Measurements from ENCODE around the gene CDK19.
"Not testable (repeated sequence)": the region's sequence is repeated elsewhere in the genome, so short reads cannot be mapped to it uniquely, and the experiment has no call there.

The CDK19 gene

GRCh38 chr6:110769923-110770322 is 45.3 kb downstream of the CDK19 start (continued):
- TF ChIP-seq TSHZ2 (CRISPR knock-in tag; IDR thresholded peaks at IDR 0.05), result no peak
- no peak for TF ChIP-seq ZNF8 (CRISPR knock-in tag; IDR thresholded peaks at IDR 0.05)
- no peak for TF ChIP-seq TOX (CRISPR knock-in tag; IDR thresholded peaks at IDR 0.05; ENCODE audit: borderline replicate concordance)
- no peak for TF ChIP-seq SNAI2 (CRISPR knock-in tag; IDR thresholded peaks at IDR 0.05)
- TF ChIP-seq, protein P1, sequence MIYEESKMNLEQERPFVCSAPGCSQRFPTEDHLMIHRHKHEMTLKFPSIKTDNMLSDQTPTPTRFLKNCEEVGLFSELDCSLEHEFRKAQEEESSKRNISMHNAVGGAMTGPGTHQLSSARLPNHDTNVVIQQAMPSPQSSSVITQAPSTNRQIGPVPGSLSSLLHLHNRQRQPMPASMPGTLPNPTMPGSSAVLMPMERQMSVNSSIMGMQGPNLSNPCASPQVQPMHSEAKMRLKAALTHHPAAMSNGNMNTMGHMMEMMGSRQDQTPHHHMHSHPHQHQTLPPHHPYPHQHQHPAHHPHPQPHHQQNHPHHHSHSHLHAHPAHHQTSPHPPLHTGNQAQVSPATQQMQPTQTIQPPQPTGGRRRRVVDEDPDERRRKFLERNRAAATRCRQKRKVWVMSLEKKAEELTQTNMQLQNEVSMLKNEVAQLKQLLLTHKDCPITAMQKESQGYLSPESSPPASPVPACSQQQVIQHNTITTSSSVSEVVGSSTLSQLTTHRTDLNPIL (CRISPR knock-in tag; IDR thresholded peaks at IDR 0.05; ENCODE audit: low read depth), result no peak
- TF ChIP-seq ARNTL (CRISPR knock-in tag; IDR thresholded peaks at IDR 0.05; ENCODE audit: borderline replicate concordance, low read depth), result no peak
- no peak for TF ChIP-seq TCF4 (CRISPR knock-in tag; IDR thresholded peaks at IDR 0.05; ENCODE audit: borderline replicate concordance)
- TF ChIP-seq OSR1 (CRISPR knock-in tag; IDR thresholded peaks at IDR 0.05), result no peak
- TF ChIP-seq BACH2 (CRISPR knock-in tag; IDR thresholded peaks at IDR 0.05; ENCODE audit: borderline replicate concordance), result no peak
- no peak for TF ChIP-seq ZC3H10 (CRISPR knock-in tag; IDR thresholded peaks at IDR 0.05)
- TF ChIP-seq CSDC2 (CRISPR knock-in tag; IDR thresholded peaks at IDR 0.05), result no peak

DNA sequence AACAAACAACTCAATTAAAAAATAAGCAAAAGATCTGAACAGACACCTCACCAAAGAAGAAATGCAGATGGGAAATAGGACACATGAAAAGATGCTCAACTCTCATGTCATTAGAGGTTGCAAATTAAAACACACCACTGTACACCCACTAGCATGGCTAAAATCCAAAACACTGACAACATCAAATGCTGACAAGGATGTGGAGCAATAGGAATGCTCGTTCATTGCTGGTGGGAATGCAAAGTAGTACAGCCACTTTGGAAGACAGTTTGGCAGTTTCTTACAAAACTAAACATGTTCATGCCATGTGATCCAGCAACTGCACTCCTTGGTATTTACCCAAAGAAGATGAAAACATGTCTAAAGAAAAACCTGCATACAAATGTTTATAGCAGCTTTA is 47.2 kb downstream of the CDK19 start:
- no peak for TF ChIP-seq ESRRG (CRISPR knock-in tag; IDR thresholded peaks at IDR 0.05)

DNA sequence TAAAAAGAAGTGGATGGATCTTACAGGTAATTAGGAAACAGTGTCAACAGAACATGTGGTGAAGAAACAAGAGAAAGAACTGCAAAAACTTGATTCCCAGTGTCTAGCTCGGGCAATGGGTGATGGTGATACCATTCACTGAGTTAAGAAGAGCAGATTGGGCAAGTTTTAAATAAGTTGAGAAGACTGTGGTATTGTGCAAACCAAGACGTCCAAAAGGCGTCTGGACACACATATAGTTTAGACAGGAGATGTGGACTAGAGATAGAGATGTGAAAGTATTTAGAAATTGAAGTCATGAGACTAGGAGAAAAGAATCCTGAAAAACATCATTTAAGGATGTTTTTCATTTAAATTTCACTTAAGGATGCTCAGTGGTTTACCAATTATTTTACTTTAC is 53.9 kb downstream of the CDK19 start:
- ATAC-seq, result no peak
- TF ChIP-seq, protein P1 (CRISPR knock-in tag; IDR thresholded peaks at IDR 0.05; ENCODE audit: low read depth), result no peak

More for the DNA sequence above, 47.2 kb downstream of the CDK19 start:
- no peak for ATAC-seq

GRCh38 chr6:110760589-110760988 is 54.7 kb downstream of the CDK19 start:
- TF ChIP-seq CSDC2 (CRISPR knock-in tag; IDR thresholded peaks at IDR 0.05) (no peak), OSR1 (CRISPR knock-in tag; IDR thresholded peaks at IDR 0.05) (no peak), ZNF565 (CRISPR knock-in tag; conservative IDR thresholded peaks at IDR 0.05; ENCODE audit: low read depth) (no peak), ISL1 (CRISPR knock-in tag; IDR thresholded peaks at IDR 0.05) (no peak)
- no peak for ATAC-seq

- not testable (repeated sequence) for ATAC-seq
Observed at GRCh38 chr6:110760098-110760497, 55.2 kb downstream of the CDK19 start.

GRCh38 chr6:110757926-110758325 is 57.3 kb downstream of the CDK19 start:
- no peak for ATAC-seq
- TF ChIP-seq BACH2 (CRISPR knock-in tag; IDR thresholded peaks at IDR 0.05; ENCODE audit: borderline replicate concordance), result no peak
- TF ChIP-seq, protein P1 (CRISPR knock-in tag; IDR thresholded peaks at IDR 0.05; ENCODE audit: low read depth), result no peak
- TF ChIP-seq RARB (CRISPR knock-in tag; IDR thresholded peaks at IDR 0.05), result no peak
- TF ChIP-seq ZFP30 (CRISPR knock-in tag; IDR thresholded peaks at IDR 0.05), result no peak
- no peak for TF ChIP-seq OSR1 (CRISPR knock-in tag; IDR thresholded peaks at IDR 0.05)
- no peak for TF ChIP-seq TOX (CRISPR knock-in tag; IDR thresholded peaks at IDR 0.05; ENCODE audit: borderline replicate concordance)
- no peak for TF ChIP-seq PPARA (CRISPR knock-in tag; IDR thresholded peaks at IDR 0.05; ENCODE audit: borderline replicate concordance)
- TF ChIP-seq ESRRG (CRISPR knock-in tag; IDR thresholded peaks at IDR 0.05), result no peak
- no peak for TF ChIP-seq ZFP3 (CRISPR knock-in tag; IDR thresholded peaks at IDR 0.05)
- TF ChIP-seq GLIS3 (CRISPR knock-in tag; IDR thresholded peaks at IDR 0.05), result no peak
- TF ChIP-seq ZNF565 (CRISPR knock-in tag; conservative IDR thresholded peaks at IDR 0.05; ENCODE audit: low read depth), result no peak
- TF ChIP-seq, protein P2, sequence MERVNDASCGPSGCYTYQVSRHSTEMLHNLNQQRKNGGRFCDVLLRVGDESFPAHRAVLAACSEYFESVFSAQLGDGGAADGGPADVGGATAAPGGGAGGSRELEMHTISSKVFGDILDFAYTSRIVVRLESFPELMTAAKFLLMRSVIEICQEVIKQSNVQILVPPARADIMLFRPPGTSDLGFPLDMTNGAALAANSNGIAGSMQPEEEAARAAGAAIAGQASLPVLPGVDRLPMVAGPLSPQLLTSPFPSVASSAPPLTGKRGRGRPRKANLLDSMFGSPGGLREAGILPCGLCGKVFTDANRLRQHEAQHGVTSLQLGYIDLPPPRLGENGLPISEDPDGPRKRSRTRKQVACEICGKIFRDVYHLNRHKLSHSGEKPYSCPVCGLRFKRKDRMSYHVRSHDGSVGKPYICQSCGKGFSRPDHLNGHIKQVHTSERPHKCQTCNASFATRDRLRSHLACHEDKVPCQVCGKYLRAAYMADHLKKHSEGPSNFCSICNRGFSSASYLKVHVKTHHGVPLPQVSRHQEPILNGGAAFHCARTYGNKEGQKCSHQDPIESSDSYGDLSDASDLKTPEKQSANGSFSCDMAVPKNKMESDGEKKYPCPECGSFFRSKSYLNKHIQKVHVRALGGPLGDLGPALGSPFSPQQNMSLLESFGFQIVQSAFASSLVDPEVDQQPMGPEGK (CRISPR knock-in tag; IDR thresholded peaks at IDR 0.05; ENCODE audit: borderline replicate concordance), result no peak
- no peak for TF ChIP-seq ISL1 (CRISPR knock-in tag; IDR thresholded peaks at IDR 0.05)
- no peak for TF ChIP-seq TCF4 (CRISPR knock-in tag; IDR thresholded peaks at IDR 0.05; ENCODE audit: borderline replicate concordance)
- TF ChIP-seq ZC3H10 (CRISPR knock-in tag; IDR thresholded peaks at IDR 0.05), result no peak
